Ovary (tissue), 3 donors: ENCODE results near the gene HDHD2.

ENCODE experiments used
- CTCF ChIP-seq, 3 donors: fragments of 450-650 bp in 2 of 3; fragments of 200-600 bp in 1 of 3; IDR thresholded peaks; one replicate each; pipeline versions ENCODE4 v1.5.1 to v1.8.0; 2016 to 2022; ENCODE audit warnings: antibody characterized with exemption in 3 of 3, mild to moderate bottlenecking in 1 of 3
- EP300 ChIP-seq: sonication (generic); formaldehyde crosslinking; IDR thresholded peaks from one replicate; pipeline ENCODE4 v1.6.1; 2017; ENCODE audit warnings: antibody characterized with exemption
- POLR2A ChIP-seq: fragments of 450-650 bp; IDR thresholded peaks from one replicate; pipeline ENCODE4 v1.6.1; 2017; ENCODE audit warnings: antibody characterized with exemption, mild to moderate bottlenecking, moderate library complexity
- donor health status: DM: no; HTN: no; CAD: no.

- TF ChIP-seq CTCF (IDR thresholded peaks at IDR 0.05): no peak
- no peak for TF ChIP-seq POLR2A
- TF ChIP-seq EP300: no peak
These were observed 73.2 kb downstream of the HDHD2 start for GRCh38 chr18:47077111-47077510.
